HTERT RPE-1 (cell line): ENCODE results near the gene MRPL24.
"Not testable (repeated sequence)": the region's sequence is repeated elsewhere in the genome, so short reads cannot be mapped to it uniquely, and the experiment has no call there.

Experiments used
- in situ Hi-C: fragments of 300-500 bp; cut with MboI; formaldehyde crosslinking; loops from 4 replicates; pipeline ENCODE4 v1.14.3; 2020; ENCODE audit warnings: low sequenced_read_pairs

Gene MRPL24

GRCh38 chr1:156740741-156741480, at the start of gene MRPL24:
Gene MRPL24, minus strand, starts transcription at chr1:156741088. Its CDS starts 2,384 bp downstream, at chr1:156738704.
- in situ Hi-C loops, result no loop called here

- in situ Hi-C loops, result no loop called here
Measured at GRCh38 chr1:156789621-156790318, 48.9 kb upstream of the MRPL24 start.

GRCh38 chr1:156788136-156788535, 47.2 kb upstream of the MRPL24 start:
- in situ Hi-C loops, result no loop called here

GRCh38 chr1:156786640-156787039, 45.8 kb upstream of the MRPL24 start:
- in situ Hi-C loops, result no loop called here

GRCh38 chr1:156785458-156785857, 44.6 kb upstream of the MRPL24 start:
- in situ Hi-C loops, result no loop called here

- in situ Hi-C loops, result no loop called here
Measured at GRCh38 chr1:156781585-156782186, 40.8 kb upstream of the MRPL24 start.

- in situ Hi-C loops, result no loop called here
Measured at GRCh38 chr1:156777573-156777972, 36.7 kb upstream of the MRPL24 start.

GRCh38 chr1:156776942-156777341, 36.1 kb upstream of the MRPL24 start:
- in situ Hi-C loops, result no loop called here

- in situ Hi-C loops, result no loop called here
Measured at GRCh38 chr1:156775799-156776198, 34.9 kb upstream of the MRPL24 start.

GRCh38 chr1:156773607-156774006, 32.7 kb upstream of the MRPL24 start:
- in situ Hi-C loops, result no loop called here

GRCh38 chr1:156772728-156773497, 32.0 kb upstream of the MRPL24 start:
- in situ Hi-C loops, result no loop called here

GRCh38 chr1:156772222-156772621, 31.3 kb upstream of the MRPL24 start:
- in situ Hi-C loops, result no loop called here

GRCh38 chr1:156768610-156769295, 27.9 kb upstream of the MRPL24 start:
- in situ Hi-C loops, result no loop called here

- in situ Hi-C loops, result no loop called here
Measured at GRCh38 chr1:156767879-156768604, 27.2 kb upstream of the MRPL24 start.

GRCh38 chr1:156767101-156767878, 26.4 kb upstream of the MRPL24 start, which contains the start of gene PRCC:
Gene PRCC, plus strand, starts transcription at chr1:156767535. Its CDS starts 237 bp downstream, at chr1:156767772.
- in situ Hi-C loops, result no loop called here

GRCh38 chr1:156766298-156767100, 25.6 kb upstream of the MRPL24 start:
- in situ Hi-C loops, result no loop called here

- in situ Hi-C loops, result no loop called here
Measured at GRCh38 chr1:156765666-156766065, 24.8 kb upstream of the MRPL24 start.

- in situ Hi-C loops, result not testable (repeated sequence)
Measured at GRCh38 chr1:156765136-156765535, 24.2 kb upstream of the MRPL24 start.
